H1 (cell line): ENCODE measurements around the gene NPR2.

Source experiments
- ATF3 ChIP-seq: IDR thresholded peaks from 2 replicates; pipeline ENCODE4 v1.6.1; 2011; ENCODE audit warnings: low read depth, mild to moderate bottlenecking, low read length; ENCODE audit not compliant: insufficient read depth
- CEBPB ChIP-seq: IDR thresholded peaks from 2 replicates; pipeline ENCODE4 v1.6.1; 2012; ENCODE audit warnings: low read depth, low read length
- CHD1 ChIP-seq: IDR thresholded peaks from 2 replicates; pipeline ENCODE4 v1.6.1; 2012; ENCODE audit warnings: low read depth, low read length, improper control_type of control experiment
- CREB1 ChIP-seq: IDR thresholded peaks from 2 replicates; pipeline ENCODE4 v1.6.1; 2012; ENCODE audit warnings: inconsistent platforms
- CTCF ChIP-seq, 3 experiments: IDR thresholded peaks; 1 replicate in 2 of 3; 2 replicates in 1 of 3; pipeline versions ENCODE4 v1.5.1 to v1.6.1; 2011; ENCODE audit warnings: low read length in 3 of 3, mild to moderate bottlenecking in 3 of 3, inconsistent platforms in 2 of 3, low read depth in 1 of 3, moderate library complexity in 1 of 3; ENCODE audit not compliant: insufficient read depth in 1 of 3; ENCODE audit errors: control extremely low read depth in 1 of 3
- EP300 ChIP-seq, 2 experiments: IDR thresholded peaks; 1 replicate in 1 of 2; 2 replicates in 1 of 2; pipeline ENCODE4 v1.6.1; 2011 to 2012; ENCODE audit warnings: low read depth in 2 of 2, low read length in 2 of 2, mild to moderate bottlenecking in 2 of 2, borderline replicate concordance in 1 of 2, inconsistent platforms in 1 of 2, moderate library complexity in 1 of 2
- GTF2F1 ChIP-seq: IDR thresholded peaks from 2 replicates; pipeline ENCODE4 v1.6.1; 2012; ENCODE audit warnings: low read depth, low read length, improper control_type of control experiment, borderline replicate concordance
- KDM1A ChIP-seq: fragments of 200-600, 300-600 bp; sonication (generic); IDR thresholded peaks from 2 replicates; pipeline ENCODE4 v1.7.1; 2016; ENCODE audit warnings: mild to moderate bottlenecking, low read length, borderline replicate concordance
- MAX ChIP-seq: IDR thresholded peaks from 2 replicates; pipeline ENCODE4 v1.6.1; 2012; ENCODE audit warnings: inconsistent platforms
- RAD21 ChIP-seq, 2 experiments: IDR thresholded peaks in 1 of 2; conservative IDR thresholded peaks in 1 of 2; 2 replicates each; pipeline ENCODE4 v1.6.1; 2011; ENCODE audit warnings: low read depth in 2 of 2, low read length in 2 of 2, improper control_type of control experiment in 1 of 2, inconsistent platforms in 1 of 2, mild to moderate bottlenecking in 1 of 2, moderate library complexity in 1 of 2
- RFX5 ChIP-seq: IDR thresholded peaks from 2 replicates; pipeline ENCODE4 v1.6.1; 2011; ENCODE audit warnings: low read depth, low read length, improper control_type of control experiment, borderline replicate concordance
- RXRA ChIP-seq: IDR thresholded peaks from 2 replicates; pipeline ENCODE4 v1.6.1; 2011; ENCODE audit warnings: low read depth, mild to moderate bottlenecking, low read length, moderate library complexity; ENCODE audit not compliant: insufficient read depth
- SIX5 ChIP-seq: IDR thresholded peaks from 2 replicates; pipeline ENCODE4 v1.6.1; 2011; ENCODE audit warnings: mild to moderate bottlenecking, low read depth, low read length

GRCh38 chr9:35835766-35836165 lies 44.4 kb downstream of the NPR2 start:
- TF ChIP-seq CTCF (IDR thresholded peaks at IDR 0.05; ENCODE audit: control extremely low read depth in 1 of 3, insufficient read depth in 1 of 3, low read depth in 1 of 3, low read length in 3 of 3) (no peak), SIX5 (no peak), RFX5 (no peak), EP300 (IDR thresholded peaks at IDR 0.05; ENCODE audit: borderline replicate concordance in 1 of 2, low read depth in 2 of 2, low read length in 2 of 2) (no peak), CREB1 (no peak), RXRA (no peak), KDM1A (no peak), ATF3 (no peak), RAD21 (IDR thresholded peaks at IDR 0.05 in 1 of 2, conservative IDR thresholded peaks at IDR 0.05 in 1 of 2; ENCODE audit: low read depth in 2 of 2, low read length in 2 of 2) (no peak), CHD1 (no peak), GTF2F1 (no peak), CEBPB (no peak), MAX (no peak)
